Uterus (tissue), 2 donors: ENCODE data around the gene MAN2B2.

Source experiments
- CTCF ChIP-seq, 4 experiments: fragments of 200-600 bp in 2 of 4; fragments of 450-650 bp in 2 of 4; sonication (generic) in 2 of 4; IDR thresholded peaks; one replicate each; pipeline ENCODE4 v1.5.1; 2016 to 2019; ENCODE audit warnings: antibody characterized with exemption in 4 of 4, mild to moderate bottlenecking in 2 of 4, moderate library complexity in 1 of 4
- POLR2A ChIP-seq, 2 donors: fragments of 450-650 bp; IDR thresholded peaks; one replicate each; pipeline ENCODE4 v1.6.1; 2016; ENCODE audit warnings: antibody characterized with exemption in 2 of 2, mild to moderate bottlenecking in 1 of 2, moderate library complexity in 1 of 2

- no peak for TF ChIP-seq POLR2A (IDR thresholded peaks at IDR 0.05)
- no peak for TF ChIP-seq CTCF (IDR thresholded peaks at IDR 0.05)
Observed at GRCh38 chr4:6563935-6564645, 10.9 kb upstream of the MAN2B2 start.
